NCI-H2196 (cell line): ENCODE data around the gene BAD.

ENCODE experiments used
- DNase-seq: peaks from one replicate; lab custom pipeline; 2025; ENCODE audit not compliant: unreplicated experiment; lab: John Stamatoyannopoulos, UW

BAD gene

GRCh38 chr11:64281957-64282770, 2.3 kb downstream of the BAD start:
- no peak for DNase-seq

- DNase-seq: no peak
Measured at GRCh38 chr11:64278576-64279190, 5.8 kb downstream of the BAD start.

GRCh38 chr11:64276653-64277431, 7.6 kb downstream of the BAD start:
- no peak for DNase-seq

GRCh38 chr11:64275841-64276240, 8.6 kb downstream of the BAD start:
- no peak for DNase-seq

- no peak for DNase-seq
Measured at GRCh38 chr11:64275031-64275800, 9.2 kb downstream of the BAD start.

- DNase-seq: peak; percentile 99
Measured at GRCh38 chr11:64269540-64270220, 14.8 kb downstream of the BAD start.

- DNase-seq: peak; percentile 48
Measured at GRCh38 chr11:64268893-64269539, 15.4 kb downstream of the BAD start.

GRCh38 chr11:64268025-64268892, 16.2 kb downstream of the BAD start:
- DNase-seq: peak; percentile 53

GRCh38 chr11:64267207-64267945, 17.1 kb downstream of the BAD start:
- DNase-seq: no peak

GRCh38 chr11:64266339-64266738, 18.1 kb downstream of the BAD start:
- no peak for DNase-seq

GRCh38 chr11:64265176-64266160, 19.0 kb downstream of the BAD start:
- DNase-seq: no peak

- no peak for DNase-seq
Measured at GRCh38 chr11:64264371-64264852, 20.1 kb downstream of the BAD start.

- no peak for DNase-seq
Measured at GRCh38 chr11:64263947-64264317, 20.5 kb downstream of the BAD start.

- no peak for DNase-seq
Measured at GRCh38 chr11:64263021-64263946, 21.2 kb downstream of the BAD start.

- DNase-seq: no peak
Measured at GRCh38 chr11:64262271-64263002, 22.0 kb downstream of the BAD start.
